Muscle layer of colon (tissue), 2 donors: ENCODE measurements around the gene KCNMB1.

Experiments
- H3K27ac ChIP-seq: one replicate; pipeline ENCODE4 v1.7.0; 2013; ENCODE audit warnings: low read depth, mild to moderate bottlenecking, low read length, moderate library complexity
- H3K27me3 ChIP-seq, 2 donors: one replicate each; pipeline ENCODE4 v1.7.0; 2013; ENCODE audit warnings: low read length in 2 of 2, mild to moderate bottlenecking in 2 of 2; ENCODE audit not compliant: insufficient read depth in 2 of 2, control insufficient read depth in 1 of 2
- H3K36me3 ChIP-seq: one replicate; pipeline ENCODE4 v1.7.0; 2013; ENCODE audit warnings: mild to moderate bottlenecking, low read length; ENCODE audit not compliant: insufficient read depth
- H3K4me1 ChIP-seq: one replicate; pipeline ENCODE4 v1.7.0; 2013; ENCODE audit warnings: mild to moderate bottlenecking, low read length; ENCODE audit not compliant: insufficient read depth
- H3K4me3 ChIP-seq, 2 donors: one replicate each; pipeline ENCODE4 v1.7.0; 2013; ENCODE audit warnings: low read length in 2 of 2, low read depth in 1 of 2, mild to moderate bottlenecking in 1 of 2, moderate library complexity in 1 of 2
- H3K9ac ChIP-seq: one replicate; pipeline ENCODE4 v1.7.0; 2013; ENCODE audit warnings: low read length
- H3K9me3 ChIP-seq: one replicate; pipeline ENCODE4 v1.7.0; 2013; ENCODE audit warnings: mild to moderate bottlenecking, low read length
- donor health status: abdominal sarcoma.
- donor health status: Adenocarcinoma of cecum.

Gene KCNMB1

DNA sequence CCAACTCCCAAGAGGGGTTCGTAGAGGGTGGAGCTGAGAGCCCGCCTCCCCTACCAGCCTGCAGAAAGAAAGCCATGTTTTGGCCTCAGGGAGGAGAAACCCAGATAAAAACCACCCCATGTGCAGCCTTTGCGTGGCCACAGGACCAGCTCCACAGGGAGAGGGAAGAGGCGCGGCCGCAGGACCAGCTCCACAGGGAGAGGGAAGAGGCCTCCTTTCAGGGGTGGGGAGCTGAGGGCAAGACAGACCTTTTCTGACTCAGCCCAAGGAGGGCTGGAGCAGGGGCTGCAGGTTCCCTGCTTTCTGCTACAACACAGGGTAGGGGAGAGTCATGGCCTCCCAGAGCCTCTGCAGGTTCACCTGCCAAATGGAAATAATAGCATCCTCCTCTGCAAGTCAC is 37.6 kb upstream of the KCNMB1 start:
- Histone ChIP-seq H3K27me3 (peaks cover 6 to 19% of the 10 kb centered on the region in 2 donors), H3K27ac (no peak overlapping the region), H3K4me1 (peaks cover 3% of the 10 kb centered on the region), H3K9me3 (no peaks in the 10 kb centered on the region), H3K36me3 (no peaks in the 10 kb centered on the region), H3K9ac (no peak overlapping the region), H3K4me3 (no peak overlapping the region)

- Histone ChIP-seq H3K27me3 (peaks cover 2 to 14% of the 10 kb centered on the region in 2 donors), H3K27ac (no peak overlapping the region), H3K4me3 (no peak overlapping the region), H3K36me3 (no peaks in the 10 kb centered on the region), H3K4me1 (peaks cover 7% of the 10 kb centered on the region), H3K9ac (no peak overlapping the region), H3K9me3 (no peaks in the 10 kb centered on the region)
Observed at GRCh38 chr5:170426149-170426767, 37.1 kb upstream of the KCNMB1 start.

- Histone ChIP-seq H3K9ac (no peak overlapping the region), H3K27ac (no peak overlapping the region)
Observed at GRCh38 chr5:170425731-170426130, 36.6 kb upstream of the KCNMB1 start.

GRCh38 chr5:170424629-170425028 is 35.5 kb upstream of the KCNMB1 start:
- Histone ChIP-seq H3K4me3 (no peak overlapping the region), H3K27ac (no peak overlapping the region), H3K9me3 (no peaks in the 10 kb centered on the region), H3K27me3 (no peaks in the 10 kb centered on the region), H3K9ac (no peak overlapping the region), H3K36me3 (no peaks in the 10 kb centered on the region), H3K4me1 (peaks cover 15% of the 10 kb centered on the region)

More at GRCh38 chr5:170425731-170426130, 36.6 kb upstream of the KCNMB1 start:
- no peak overlapping the region for H3K4me3 ChIP-seq
- no peaks in the 10 kb centered on the region for H3K36me3 ChIP-seq
- H3K4me1 ChIP-seq, result peaks cover 12% of the 10 kb centered on the region
- H3K9me3 ChIP-seq, result no peaks in the 10 kb centered on the region
- H3K27me3 ChIP-seq, result peaks cover 0 to 8% of the 10 kb centered on the region in 2 donors

DNA sequence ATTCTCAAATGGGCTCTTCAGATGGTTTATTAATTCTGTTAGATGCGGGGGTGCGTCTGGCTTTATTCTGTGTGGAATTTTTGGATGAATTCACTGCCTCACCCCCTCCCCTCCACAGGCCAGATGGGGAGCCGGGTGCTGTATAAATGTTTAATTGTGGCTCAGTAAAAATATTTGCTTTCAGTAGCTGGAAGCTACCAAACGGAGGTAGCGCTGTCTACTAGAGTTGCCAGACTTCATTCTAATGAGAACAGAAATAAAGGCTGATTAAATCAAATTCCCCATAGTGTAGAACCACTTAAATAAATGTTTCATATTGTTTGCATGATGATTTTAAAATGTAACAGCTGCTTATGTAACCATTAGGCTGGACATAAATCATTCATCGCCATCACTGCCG is 34.5 kb upstream of the KCNMB1 start:
- no peaks in the 10 kb centered on the region for H3K9me3 ChIP-seq
- no peak overlapping the region for H3K27ac ChIP-seq
- H3K4me1 ChIP-seq, result peaks cover 15% of the 10 kb centered on the region
- no peak overlapping the region for H3K9ac ChIP-seq
- H3K4me3 ChIP-seq, result no peak overlapping the region
- H3K27me3 ChIP-seq, result no peaks in the 10 kb centered on the region
- H3K36me3 ChIP-seq, result no peaks in the 10 kb centered on the region

GRCh38 chr5:170421826-170422225 is 32.7 kb upstream of the KCNMB1 start:
- Histone ChIP-seq H3K4me1 (peaks cover 15% of the 10 kb centered on the region), H3K9ac (no peak overlapping the region), H3K27me3 (no peaks in the 10 kb centered on the region), H3K9me3 (no peaks in the 10 kb centered on the region), H3K4me3 (no peak overlapping the region), H3K36me3 (no peaks in the 10 kb centered on the region), H3K27ac (no peak overlapping the region)

- peaks cover 15% of the 10 kb centered on the region for H3K4me1 ChIP-seq
- no peaks in the 10 kb centered on the region for H3K36me3 ChIP-seq
- no peaks in the 10 kb centered on the region for H3K27me3 ChIP-seq
- no peak overlapping the region for H3K9ac ChIP-seq
- H3K27ac ChIP-seq, result no peak overlapping the region
- no peak overlapping the region for H3K4me3 ChIP-seq
- no peaks in the 10 kb centered on the region for H3K9me3 ChIP-seq
Observed at GRCh38 chr5:170420806-170421412, 31.7 kb upstream of the KCNMB1 start.

DNA sequence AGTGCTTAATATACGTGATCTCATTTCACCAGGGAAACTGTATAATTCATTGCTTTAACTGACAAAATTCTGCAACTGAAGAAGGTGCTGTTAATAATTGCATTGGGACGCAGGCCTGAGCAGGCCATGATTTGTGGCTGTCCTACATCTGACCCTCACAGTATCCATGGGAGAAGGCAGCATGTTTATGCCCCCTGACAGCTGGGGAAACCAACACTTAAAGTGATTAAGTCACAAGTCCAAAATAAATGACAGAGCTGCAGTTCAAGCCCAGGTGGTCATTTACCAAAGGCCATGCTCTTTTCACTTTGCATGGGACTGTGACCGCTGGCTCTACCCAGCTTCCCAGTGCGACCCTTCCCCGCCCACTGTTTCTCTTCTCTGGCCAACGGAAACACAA is 30.5 kb upstream of the KCNMB1 start:
- no peaks in the 10 kb centered on the region for H3K9me3 ChIP-seq
- peaks cover 15% of the 10 kb centered on the region for H3K4me1 ChIP-seq
- no peak overlapping the region for H3K4me3 ChIP-seq
- H3K36me3 ChIP-seq, result no peaks in the 10 kb centered on the region
- no peaks in the 10 kb centered on the region for H3K27me3 ChIP-seq
- H3K9ac ChIP-seq, result no peak overlapping the region
- H3K27ac ChIP-seq, result no peak overlapping the region

- H3K9me3 ChIP-seq, result no peaks in the 10 kb centered on the region
- no peak overlapping the region for H3K27ac ChIP-seq
- H3K27me3 ChIP-seq, result no peaks in the 10 kb centered on the region
Observed at GRCh38 chr5:170418736-170419135, 29.6 kb upstream of the KCNMB1 start.

GRCh38 chr5:170416526-170416925 is 27.4 kb upstream of the KCNMB1 start:
- Histone ChIP-seq H3K27ac (no peak overlapping the region), H3K36me3 (no peaks in the 10 kb centered on the region), H3K4me1 (peaks cover 9% of the 10 kb centered on the region), H3K4me3 (no peak overlapping the region), H3K9ac (no peak overlapping the region), H3K9me3 (no peaks in the 10 kb centered on the region), H3K27me3 (no peaks in the 10 kb centered on the region)

More at GRCh38 chr5:170418736-170419135, 29.6 kb upstream of the KCNMB1 start:
- Histone ChIP-seq H3K36me3 (no peaks in the 10 kb centered on the region), H3K4me1 (peaks cover 15% of the 10 kb centered on the region), H3K4me3 (no peak overlapping the region), H3K9ac (no peak overlapping the region)

DNA sequence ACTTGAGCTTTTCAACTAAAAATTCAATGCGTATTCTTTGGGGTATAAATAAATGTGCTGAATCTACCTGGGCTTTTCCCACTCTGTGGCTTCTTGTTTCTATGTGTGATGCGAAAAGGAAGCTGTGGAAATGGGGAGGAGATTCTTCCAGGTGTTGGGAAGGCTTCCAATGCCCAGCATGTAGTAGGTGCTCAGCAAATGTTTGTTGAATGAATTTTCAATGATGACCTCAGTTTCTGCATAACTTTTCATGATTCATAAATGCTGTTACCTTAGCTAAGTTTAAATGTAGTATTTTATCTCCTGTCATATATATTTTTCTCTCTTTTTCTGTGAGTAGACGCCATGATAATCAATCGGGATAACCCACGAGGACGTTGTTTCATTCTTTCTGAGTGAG is 25.6 kb upstream of the KCNMB1 start:
- no peaks in the 10 kb centered on the region for H3K4me1 ChIP-seq
- H3K9ac ChIP-seq, result no peak overlapping the region
- no peaks in the 10 kb centered on the region for H3K36me3 ChIP-seq
- H3K9me3 ChIP-seq, result no peaks in the 10 kb centered on the region
- no peak overlapping the region for H3K4me3 ChIP-seq
- H3K27ac ChIP-seq, result no peak overlapping the region
- H3K27me3 ChIP-seq, result no peaks in the 10 kb centered on the region

- peaks cover 5% of the 10 kb centered on the region for H3K4me1 ChIP-seq
- no peak overlapping the region for H3K4me3 ChIP-seq
- no peaks in the 10 kb centered on the region for H3K36me3 ChIP-seq
- no peaks in the 10 kb centered on the region for H3K27me3 ChIP-seq
- H3K27ac ChIP-seq, result no peak overlapping the region
- H3K9ac ChIP-seq, result no peak overlapping the region
- H3K9me3 ChIP-seq, result no peaks in the 10 kb centered on the region
Observed at GRCh38 chr5:170413897-170414296, 24.7 kb upstream of the KCNMB1 start.
